ENCODE results near the gene GABRA4.

The GABRA4 gene

GRCh38 chr4:46993075-46994006 lies at the start of gene GABRA4:
GABRA4 (minus strand) TSS chr4:46993581; CDS start chr4:46993424, 157 bp downstream.
- DNase-seq: no peak

- DNase-seq: no peak
Measured at GRCh38 chr4:47040828-47041227, 47.4 kb upstream of the GABRA4 start.

GRCh38 chr4:47038263-47038662 lies 44.9 kb upstream of the GABRA4 start:
- no peak for DNase-seq

- peak; percentile 73 for DNase-seq
Measured at GRCh38 chr4:47032405-47033106, 39.2 kb upstream of the GABRA4 start.

- no peak for DNase-seq
Measured at GRCh38 chr4:47031751-47032404, 38.5 kb upstream of the GABRA4 start.

- DNase-seq: peak; percentile 57
Measured at GRCh38 chr4:47031011-47031678, 37.8 kb upstream of the GABRA4 start, which contains the start of gene GABRB1. GABRB1 (plus strand) TSS chr4:47031567.

- DNase-seq: no peak
Measured at GRCh38 chr4:47017494-47017893, 24.1 kb upstream of the GABRA4 start.

- no peak for DNase-seq
Measured at GRCh38 chr4:47017081-47017480, 23.7 kb upstream of the GABRA4 start.

- DNase-seq: no peak
Measured at GRCh38 chr4:47013373-47013772, 20.0 kb upstream of the GABRA4 start.

- DNase-seq: no peak
Measured at GRCh38 chr4:47012676-47013075, 19.3 kb upstream of the GABRA4 start.

- DNase-seq: no peak
Measured at GRCh38 chr4:47010912-47011446, 17.6 kb upstream of the GABRA4 start.

- DNase-seq: no peak
Measured at GRCh38 chr4:47010347-47010911, 17.0 kb upstream of the GABRA4 start.

- DNase-seq: no peak
Measured at GRCh38 chr4:47002580-47002979, 9.2 kb upstream of the GABRA4 start.

- no peak for DNase-seq
Measured at GRCh38 chr4:47000406-47000805, 7.0 kb upstream of the GABRA4 start.

GRCh38 chr4:46999566-46999965 lies 6.2 kb upstream of the GABRA4 start:
- DNase-seq: no peak

GRCh38 chr4:46994007-46994405 lies 625 bp upstream of the GABRA4 start:
- DNase-seq: no peak

GRCh38 chr4:46992338-46992737 lies 1.0 kb downstream of the GABRA4 start:
- DNase-seq: no peak

GRCh38 chr4:46986922-46987638 lies 6.3 kb downstream of the GABRA4 start:
- DNase-seq: no peak

- DNase-seq: no peak
Measured at GRCh38 chr4:46984781-46985180, 8.6 kb downstream of the GABRA4 start.

- DNase-seq: no peak
Measured at GRCh38 chr4:46980851-46981250, 12.5 kb downstream of the GABRA4 start.

- DNase-seq: no peak
Measured at GRCh38 chr4:46979726-46980125, 13.7 kb downstream of the GABRA4 start.

- no peak for DNase-seq
Measured at GRCh38 chr4:46979283-46979682, 14.1 kb downstream of the GABRA4 start.

Measured in activated CD8-positive, alpha-beta memory T cell treated with anti-CD3 and anti-CD28 coated beads, Interleukin-2, amount 50 U/mL, for 48 hours (primary cell).